ENCODE data around the gene ARID1B. TPM values are rescaled to one million over a fixed set of nuclear protein-coding genes. Genes with fewer than 3 reads are reported as not detected.

Gene ARID1B
- total and polyA plus RNA-seq, 2 of the 13 experiments (the other 11 are each of a cell fraction or from before 2014, with no cell fraction given): 20.1 to 32.6 TPM

DNA sequence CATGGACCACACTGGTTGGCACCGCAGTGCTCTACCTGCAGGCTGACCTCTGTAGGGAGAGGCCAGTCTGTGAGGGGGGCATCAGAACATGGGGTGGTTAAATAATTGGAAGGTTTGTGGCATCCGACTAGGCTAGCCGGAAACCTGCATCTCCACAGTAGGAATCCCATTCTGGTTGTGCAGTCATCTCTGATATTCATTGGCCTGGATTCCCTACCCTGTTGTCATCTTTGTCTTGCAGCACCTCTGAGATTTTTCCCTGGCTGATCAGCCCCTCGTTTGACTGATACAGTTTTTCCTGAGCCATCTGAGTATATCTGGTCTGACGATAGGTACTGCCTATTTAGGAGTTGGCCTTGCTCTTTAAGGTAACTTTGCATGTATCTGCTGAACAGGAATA is 286.7 kb downstream of the ARID1B start:
- intact Hi-C loops (cut with micrococcal nuclease; ENCODE audit: unreplicated experiment): no loop called here
- no TSS peak for BruUV-seq (replicated peaks)
- 97% methylated on average over 5 of the region's 5 CpGs for WGBS (ENCODE audit: low lambda C conversion rate)
- Histone ChIP-seq H3K4me3 (replicated peaks in 1 of 3; ENCODE audit: insufficient read depth in 1 of 3, low read depth in 2 of 3, low read length in 3 of 3) (no peak overlapping the region), H3K27ac (ENCODE audit: extremely low read length, insufficient read depth, low read length) (no peak overlapping the region), H3K4me1 (ENCODE audit: insufficient read depth, low read length) (peaks cover 45% of the 10 kb centered on the region), H3K79me2 (ENCODE audit: insufficient read depth, low read length) (peaks cover 5% of the 10 kb centered on the region), H3K4me2 (ENCODE audit: low read depth, low read length) (no peak overlapping the region), H4K20me1 (ENCODE audit: insufficient read depth, low read length) (no peaks in the 10 kb centered on the region), H3K9me3 (ENCODE audit: low read length) (no peaks in the 10 kb centered on the region), H2AFZ (ENCODE audit: low read length) (no peak overlapping the region), H3K9ac (ENCODE audit: insufficient read depth, low read depth, low read length) (no peak overlapping the region), H3K36me3 (replicated peaks in 1 of 2; ENCODE audit: control insufficient read depth in 1 of 2, insufficient read depth in 2 of 2, low read length in 2 of 2) (peaks cover 3 to 5% of the 10 kb centered on the region in 2 experiments; a peak in 3 of 5 replicates), H3K27me3 (ENCODE audit: control insufficient read depth in 1 of 2, insufficient read depth in 2 of 2, low read length in 2 of 2) (no peaks in the 10 kb centered on the region)
- CTCF ChIA-PET (ENCODE audit: low intra/inter-chr PET ratio, low total read pairs): no interaction called here
- DNase-seq (ENCODE audit: low spot score) (no peak), FAIRE-seq (no peak), ATAC-seq (no peak)
- in situ Hi-C loops (cut with HindIII; ENCODE audit: extremely low pct_ligation_motif_present, low pct_unique_long_range_greater_than_20kb): no loop called here
- TF ChIP-seq, protein P1, sequence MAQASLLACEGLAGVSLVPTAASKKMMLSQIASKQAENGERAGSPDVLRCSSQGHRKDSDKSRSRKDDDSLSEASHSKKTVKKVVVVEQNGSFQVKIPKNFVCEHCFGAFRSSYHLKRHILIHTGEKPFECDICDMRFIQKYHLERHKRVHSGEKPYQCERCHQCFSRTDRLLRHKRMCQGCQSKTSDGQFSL (CRISPR knock-in tag; IDR thresholded peaks at IDR 0.05): no peak
- TF ChIP-seq NFIB (CRISPR knock-in tag; IDR thresholded peaks at IDR 0.05; ENCODE audit: borderline replicate concordance): no peak
- TF ChIP-seq ZNF768 (CRISPR knock-in tag; IDR thresholded peaks at IDR 0.05): no peak
- TF ChIP-seq, protein P2, sequence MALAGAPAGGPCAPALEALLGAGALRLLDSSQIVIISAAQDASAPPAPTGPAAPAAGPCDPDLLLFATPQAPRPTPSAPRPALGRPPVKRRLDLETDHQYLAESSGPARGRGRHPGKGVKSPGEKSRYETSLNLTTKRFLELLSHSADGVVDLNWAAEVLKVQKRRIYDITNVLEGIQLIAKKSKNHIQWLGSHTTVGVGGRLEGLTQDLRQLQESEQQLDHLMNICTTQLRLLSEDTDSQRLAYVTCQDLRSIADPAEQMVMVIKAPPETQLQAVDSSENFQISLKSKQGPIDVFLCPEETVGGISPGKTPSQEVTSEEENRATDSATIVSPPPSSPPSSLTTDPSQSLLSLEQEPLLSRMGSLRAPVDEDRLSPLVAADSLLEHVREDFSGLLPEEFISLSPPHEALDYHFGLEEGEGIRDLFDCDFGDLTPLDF (CRISPR knock-in tag; IDR thresholded peaks at IDR 0.05): no peak
- TF ChIP-seq CBX5 (CRISPR knock-in tag; IDR thresholded peaks at IDR 0.05; ENCODE audit: borderline replicate concordance): no peak
- TF ChIP-seq, protein P3, sequence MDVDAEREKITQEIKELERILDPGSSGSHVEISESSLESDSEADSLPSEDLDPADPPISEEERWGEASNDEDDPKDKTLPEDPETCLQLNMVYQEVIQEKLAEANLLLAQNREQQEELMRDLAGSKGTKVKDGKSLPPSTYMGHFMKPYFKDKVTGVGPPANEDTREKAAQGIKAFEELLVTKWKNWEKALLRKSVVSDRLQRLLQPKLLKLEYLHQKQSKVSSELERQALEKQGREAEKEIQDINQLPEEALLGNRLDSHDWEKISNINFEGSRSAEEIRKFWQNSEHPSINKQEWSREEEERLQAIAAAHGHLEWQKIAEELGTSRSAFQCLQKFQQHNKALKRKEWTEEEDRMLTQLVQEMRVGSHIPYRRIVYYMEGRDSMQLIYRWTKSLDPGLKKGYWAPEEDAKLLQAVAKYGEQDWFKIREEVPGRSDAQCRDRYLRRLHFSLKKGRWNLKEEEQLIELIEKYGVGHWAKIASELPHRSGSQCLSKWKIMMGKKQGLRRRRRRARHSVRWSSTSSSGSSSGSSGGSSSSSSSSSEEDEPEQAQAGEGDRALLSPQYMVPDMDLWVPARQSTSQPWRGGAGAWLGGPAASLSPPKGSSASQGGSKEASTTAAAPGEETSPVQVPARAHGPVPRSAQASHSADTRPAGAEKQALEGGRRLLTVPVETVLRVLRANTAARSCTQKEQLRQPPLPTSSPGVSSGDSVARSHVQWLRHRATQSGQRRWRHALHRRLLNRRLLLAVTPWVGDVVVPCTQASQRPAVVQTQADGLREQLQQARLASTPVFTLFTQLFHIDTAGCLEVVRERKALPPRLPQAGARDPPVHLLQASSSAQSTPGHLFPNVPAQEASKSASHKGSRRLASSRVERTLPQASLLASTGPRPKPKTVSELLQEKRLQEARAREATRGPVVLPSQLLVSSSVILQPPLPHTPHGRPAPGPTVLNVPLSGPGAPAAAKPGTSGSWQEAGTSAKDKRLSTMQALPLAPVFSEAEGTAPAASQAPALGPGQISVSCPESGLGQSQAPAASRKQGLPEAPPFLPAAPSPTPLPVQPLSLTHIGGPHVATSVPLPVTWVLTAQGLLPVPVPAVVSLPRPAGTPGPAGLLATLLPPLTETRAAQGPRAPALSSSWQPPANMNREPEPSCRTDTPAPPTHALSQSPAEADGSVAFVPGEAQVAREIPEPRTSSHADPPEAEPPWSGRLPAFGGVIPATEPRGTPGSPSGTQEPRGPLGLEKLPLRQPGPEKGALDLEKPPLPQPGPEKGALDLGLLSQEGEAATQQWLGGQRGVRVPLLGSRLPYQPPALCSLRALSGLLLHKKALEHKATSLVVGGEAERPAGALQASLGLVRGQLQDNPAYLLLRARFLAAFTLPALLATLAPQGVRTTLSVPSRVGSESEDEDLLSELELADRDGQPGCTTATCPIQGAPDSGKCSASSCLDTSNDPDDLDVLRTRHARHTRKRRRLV (CRISPR knock-in tag; IDR thresholded peaks at IDR 0.05): no peak
- no peak for TF ChIP-seq RAD51 (IDR thresholded peaks at IDR 0.05; ENCODE audit: borderline replicate concordance)
- no peak for TF ChIP-seq HNRNPL (IDR thresholded peaks at IDR 0.05; ENCODE audit: low read depth, low read length)
- no peak for TF ChIP-seq ELF3 (CRISPR knock-in tag; IDR thresholded peaks at IDR 0.05)
- TF ChIP-seq ATF7 (IDR thresholded peaks at IDR 0.05): no peak
- TF ChIP-seq ATF7 (CRISPR knock-in tag; IDR thresholded peaks at IDR 0.05): no peak
- POLR2A ChIA-PET: no interaction called here
